Breast epithelium (tissue), 4 donors: ENCODE data around the gene TMTC1. TPM values are rescaled to one million over a fixed set of nuclear protein-coding genes. Genes with fewer than 3 reads are reported as not detected.

Source experiments
- DNase-seq, 2 donors: peaks; one replicate each; pipeline ENCODE4 v3.0.0-alpha.2; 2019; ENCODE audit warnings: low spot score in 2 of 2
- H3K27ac ChIP-seq, 2 donors: fragments of 200-600 bp; sonication (generic) in 1 of 2; one replicate each; pipeline ENCODE4 v1.5.1; 2016 to 2019; ENCODE audit warnings: mild to moderate bottlenecking in 1 of 2
- H3K27me3 ChIP-seq, 2 donors: fragments of 200-600 bp; sonication (generic) in 1 of 2; one replicate each; pipeline versions ENCODE4 v1.5.1 to v1.6.0; 2017 to 2019; ENCODE audit warnings: control low read depth in 1 of 2, mild to moderate bottlenecking in 1 of 2
- H3K36me3 ChIP-seq: fragments of 200-600 bp; one replicate; pipeline ENCODE4 v1.5.1; 2019
- H3K4me1 ChIP-seq, 2 donors: fragments of 200-600 bp; sonication (generic); one replicate each; pipeline ENCODE4 v1.5.1; 2016 to 2019; ENCODE audit warnings: control low read depth in 1 of 2
- H3K4me3 ChIP-seq, 3 donors: fragments of 200-600 bp; sonication (generic); 1 replicate in 2 of 3; 2 replicates in 1 of 3; pipeline ENCODE4 v1.5.1; 2016 to 2019; ENCODE audit warnings: mild to moderate bottlenecking in 3 of 3, moderate library complexity in 2 of 3
- H3K9me3 ChIP-seq, 2 donors: fragments of 200-600 bp; sonication (generic) in 1 of 2; one replicate each; pipeline ENCODE4 v1.5.1; 2016 to 2019; ENCODE audit warnings: control low read depth in 1 of 2
- CTCF ChIP-seq, 3 donors: fragments of 450-650 bp; IDR thresholded peaks; one replicate each; pipeline ENCODE4 v1.5.1; 2016 to 2017; ENCODE audit warnings: antibody characterized with exemption in 3 of 3, mild to moderate bottlenecking in 3 of 3, moderate library complexity in 3 of 3
- POLR2A ChIP-seq: fragments of 450-650 bp; IDR thresholded peaks from one replicate; pipeline ENCODE4 v1.6.1; 2016; ENCODE audit warnings: antibody characterized with exemption, mild to moderate bottlenecking, moderate library complexity
- POLR2AphosphoS5 ChIP-seq, 3 donors: sonication (generic); formaldehyde crosslinking; IDR thresholded peaks; one replicate each; pipeline ENCODE4 v1.6.1; 2017; ENCODE audit warnings: antibody characterized with exemption in 3 of 3
- intact Hi-C: fragments of 100-400 bp; cut with DNase I; formaldehyde crosslinking; loops from one replicate; pipeline ENCODE4 v1.15.1; 2023; ENCODE audit warnings: low total_unique reads
- total RNA-seq, 3 donors: library from RNA; depleted of rRNA; stranded (reverse); fragments of >200 nt; gene quantifications; one replicate each; pipeline ENCODE4 v1.1.0, GENCODE V29; 2016

The TMTC1 gene
- total RNA-seq, 3 donors from 2014 or later: 49.9 to 87.2 (median 71.8) TPM

GRCh38 chr12:29620030-29620429 lies 163.7 kb downstream of the TMTC1 start:
- Histone ChIP-seq H3K36me3 (no peaks in the 10 kb centered on the region), H3K27ac (no peak overlapping the region), H3K4me3 (no peak overlapping the region), H3K9me3 (no peaks in the 10 kb centered on the region), H3K27me3 (no peaks in the 10 kb centered on the region), H3K4me1 (no peaks in the 10 kb centered on the region)
- DNase-seq: no peak
- intact Hi-C loops: no loop called here
- TF ChIP-seq POLR2AphosphoS5 (IDR thresholded peaks at IDR 0.05) (no peak), CTCF (IDR thresholded peaks at IDR 0.05) (no peak), POLR2A (no peak)

GRCh38 chr12:29617407-29617803 lies 166.3 kb downstream of the TMTC1 start:
- no peaks in the 10 kb centered on the region for H3K36me3 ChIP-seq
- H3K27me3 ChIP-seq: no peaks in the 10 kb centered on the region
- H3K4me3 ChIP-seq: no peak overlapping the region
- no peaks in the 10 kb centered on the region for H3K4me1 ChIP-seq
- H3K27ac ChIP-seq: no peak overlapping the region
- intact Hi-C loops: no loop called here
- no peaks in the 10 kb centered on the region for H3K9me3 ChIP-seq
- DNase-seq: no peak
- no peak for TF ChIP-seq POLR2AphosphoS5 (IDR thresholded peaks at IDR 0.05)
- TF ChIP-seq CTCF (IDR thresholded peaks at IDR 0.05): no peak
- no peak for TF ChIP-seq POLR2A

- H3K36me3 ChIP-seq: no peaks in the 10 kb centered on the region
- no peak for DNase-seq
- no peak overlapping the region for H3K27ac ChIP-seq
- H3K4me1 ChIP-seq: no peaks in the 10 kb centered on the region
- no peak overlapping the region for H3K4me3 ChIP-seq
- no peaks in the 10 kb centered on the region for H3K9me3 ChIP-seq
- TF ChIP-seq POLR2A (no peak), CTCF (IDR thresholded peaks at IDR 0.05) (no peak), POLR2AphosphoS5 (IDR thresholded peaks at IDR 0.05) (no peak)
- intact Hi-C loops: no loop called here
- H3K27me3 ChIP-seq: no peaks in the 10 kb centered on the region
Observed at GRCh38 chr12:29616664-29617406, 166.9 kb downstream of the TMTC1 start.

GRCh38 chr12:29614694-29615325 lies 168.9 kb downstream of the TMTC1 start:
- H3K27me3 ChIP-seq: no peaks in the 10 kb centered on the region
- H3K4me3 ChIP-seq: no peak overlapping the region
- no peak overlapping the region for H3K27ac ChIP-seq
- no peaks in the 10 kb centered on the region for H3K4me1 ChIP-seq
- H3K36me3 ChIP-seq: no peaks in the 10 kb centered on the region
- TF ChIP-seq CTCF (IDR thresholded peaks at IDR 0.05) (no peak), POLR2A (no peak), POLR2AphosphoS5 (IDR thresholded peaks at IDR 0.05) (no peak)
- intact Hi-C loops: no loop called here
- DNase-seq: no peak
- no peaks in the 10 kb centered on the region for H3K9me3 ChIP-seq

- no peak for TF ChIP-seq POLR2AphosphoS5 (IDR thresholded peaks at IDR 0.05)
- TF ChIP-seq POLR2A: no peak
- no peak for TF ChIP-seq CTCF (IDR thresholded peaks at IDR 0.05)
- DNase-seq: no peak
- Histone ChIP-seq H3K9me3 (no peaks in the 10 kb centered on the region), H3K4me1 (no peaks in the 10 kb centered on the region), H3K4me3 (no peak overlapping the region), H3K36me3 (no peaks in the 10 kb centered on the region), H3K27me3 (no peaks in the 10 kb centered on the region), H3K27ac (no peak overlapping the region)
- intact Hi-C loops: no loop called here
Observed at GRCh38 chr12:29612912-29613311, 170.8 kb downstream of the TMTC1 start.
